Stimulated activated CD8-positive, alpha-beta memory T cell treated with anti-CD3 and anti-CD28 coated beads, Interleukin-15, amount 100 ng/mL, for 4 hours (primary cell): ENCODE results near the gene FAM110D.

ENCODE experiments used
- DNase-seq, 2 donors: peaks; one replicate each; pipeline ENCODE4 v3.0.0-alpha.2; 2020; ENCODE audit warnings: low read depth in 2 of 2

Gene FAM110D

GRCh38 chr1:26158908-26159742, at the start of gene FAM110D:
Gene FAM110D (plus strand): TSS chr1:26159079. CDS start chr1:26161292, 2,213 bp downstream.
- DNase-seq: no peak

- DNase-seq: no peak
These were observed 49.4 kb upstream of the FAM110D start for GRCh38 chr1:26109229-26110164.

- DNase-seq: peak; percentile 26 to 46
These were observed 47.9 kb upstream of the FAM110D start for GRCh38 chr1:26110731-26111529.

- peak; percentile 78 to 87 for DNase-seq
These were observed 47.1 kb upstream of the FAM110D start, which contains the start of gene PDIK1L for GRCh38 chr1:26111530-26112406. Gene PDIK1L (plus strand): TSS chr1:26111824. CDS start chr1:26114309, 2,485 bp downstream.

- no peak for DNase-seq
These were observed 46.5 kb upstream of the FAM110D start for GRCh38 chr1:26112407-26112775.

- no peak for DNase-seq
These were observed 44.5 kb upstream of the FAM110D start for GRCh38 chr1:26114165-26114927.

GRCh38 chr1:26119892-26120608, 38.8 kb upstream of the FAM110D start:
- DNase-seq: no peak

GRCh38 chr1:26121854-26122773, 36.8 kb upstream of the FAM110D start:
- DNase-seq: no peak

GRCh38 chr1:26122988-26123973, 35.6 kb upstream of the FAM110D start:
- no peak for DNase-seq

GRCh38 chr1:26124418-26125331, 34.2 kb upstream of the FAM110D start:
- DNase-seq: no peak

- DNase-seq: no peak
These were observed 33.5 kb upstream of the FAM110D start for GRCh38 chr1:26125382-26125781.

GRCh38 chr1:26125946-26126320, 32.9 kb upstream of the FAM110D start:
- DNase-seq: no peak

GRCh38 chr1:26126321-26127084, 32.4 kb upstream of the FAM110D start:
- DNase-seq: peak; percentile 6 to 40

- no peak for DNase-seq
These were observed 31.4 kb upstream of the FAM110D start for GRCh38 chr1:26127235-26128163.
